ENCODE results near the gene PTPRG.

The PTPRG gene

GRCh38 chr3:61804782-61805181, 243.4 kb downstream of the PTPRG start:
- H3K27ac ChIP-seq (ENCODE audit: low read depth, low read length), result no peak overlapping the region
- H3K4me1 ChIP-seq (ENCODE audit: insufficient read depth, low read length), result peaks cover 43% of the 10 kb centered on the region
- H3K9ac ChIP-seq (ENCODE audit: low read depth, low read length), result no peak overlapping the region
- H3K4me3 ChIP-seq (ENCODE audit: low read length), result no peak overlapping the region
- no peaks in the 10 kb centered on the region for H3K27me3 ChIP-seq (ENCODE audit: insufficient read depth, low read length)
- WGBS, result 94% methylated on average over 1 of the region's 1 CpG
- no peaks in the 10 kb centered on the region for H3K9me3 ChIP-seq (ENCODE audit: insufficient read depth, low read depth, low read length)
- no peaks in the 10 kb centered on the region for H3K36me3 ChIP-seq (ENCODE audit: insufficient read depth, low read length)

- no peaks in the 10 kb centered on the region for H3K9me3 ChIP-seq (ENCODE audit: insufficient read depth, low read depth, low read length)
- no peak overlapping the region for H3K9ac ChIP-seq (ENCODE audit: low read depth, low read length)
- H3K27me3 ChIP-seq (ENCODE audit: insufficient read depth, low read length), result no peaks in the 10 kb centered on the region
- no peak overlapping the region for H3K4me3 ChIP-seq (ENCODE audit: low read length)
- H3K27ac ChIP-seq (ENCODE audit: low read depth, low read length), result no peak overlapping the region
- WGBS, result 92% methylated on average over 2 of the region's 3 CpGs
- no peaks in the 10 kb centered on the region for H3K36me3 ChIP-seq (ENCODE audit: insufficient read depth, low read length)
- peaks cover 43% of the 10 kb centered on the region for H3K4me1 ChIP-seq (ENCODE audit: insufficient read depth, low read length)
Measured at GRCh38 chr3:61805510-61806080, 244.2 kb downstream of the PTPRG start.

- no peak overlapping the region for H3K4me3 ChIP-seq (ENCODE audit: low read length)
Measured at GRCh38 chr3:61806810-61807209, 245.4 kb downstream of the PTPRG start.

GRCh38 chr3:61807865-61808276, 246.5 kb downstream of the PTPRG start:
- Histone ChIP-seq H3K4me3 (ENCODE audit: low read length) (no peak overlapping the region), H3K9ac (ENCODE audit: low read depth, low read length) (no peak overlapping the region), H3K9me3 (ENCODE audit: insufficient read depth, low read depth, low read length) (no peaks in the 10 kb centered on the region), H3K27me3 (ENCODE audit: insufficient read depth, low read length) (no peaks in the 10 kb centered on the region), H3K4me1 (ENCODE audit: insufficient read depth, low read length) (peaks cover 58% of the 10 kb centered on the region), H3K36me3 (ENCODE audit: insufficient read depth, low read length) (no peaks in the 10 kb centered on the region), H3K27ac (ENCODE audit: low read depth, low read length) (no peak overlapping the region)
- WGBS, result 58% methylated on average over 6 of the region's 6 CpGs

More at GRCh38 chr3:61806810-61807209, 245.4 kb downstream of the PTPRG start:
- Histone ChIP-seq H3K9me3 (ENCODE audit: insufficient read depth, low read depth, low read length) (no peaks in the 10 kb centered on the region), H3K27ac (ENCODE audit: low read depth, low read length) (no peak overlapping the region), H3K4me1 (ENCODE audit: insufficient read depth, low read length) (peaks cover 48% of the 10 kb centered on the region), H3K27me3 (ENCODE audit: insufficient read depth, low read length) (no peaks in the 10 kb centered on the region), H3K36me3 (ENCODE audit: insufficient read depth, low read length) (no peaks in the 10 kb centered on the region), H3K9ac (ENCODE audit: low read depth, low read length) (no peak overlapping the region)
- 100% methylated on average over 4 of the region's 4 CpGs for WGBS

GRCh38 chr3:61808526-61808925, 247.2 kb downstream of the PTPRG start:
- peaks cover 58% of the 10 kb centered on the region for H3K4me1 ChIP-seq (ENCODE audit: insufficient read depth, low read length)
- H3K9me3 ChIP-seq (ENCODE audit: insufficient read depth, low read depth, low read length), result no peaks in the 10 kb centered on the region
- H3K27ac ChIP-seq (ENCODE audit: low read depth, low read length), result no peak overlapping the region
- 87% methylated on average over 5 of the region's 5 CpGs for WGBS
- no peak overlapping the region for H3K9ac ChIP-seq (ENCODE audit: low read depth, low read length)
- no peak overlapping the region for H3K4me3 ChIP-seq (ENCODE audit: low read length)
- H3K27me3 ChIP-seq (ENCODE audit: insufficient read depth, low read length), result no peaks in the 10 kb centered on the region
- H3K36me3 ChIP-seq (ENCODE audit: insufficient read depth, low read length), result no peaks in the 10 kb centered on the region

- WGBS, result 75% methylated on average over 1 of the region's 1 CpG
- Histone ChIP-seq H3K4me1 (ENCODE audit: insufficient read depth, low read length) (peaks cover 55% of the 10 kb centered on the region), H3K9ac (ENCODE audit: low read depth, low read length) (no peak overlapping the region), H3K9me3 (ENCODE audit: insufficient read depth, low read depth, low read length) (no peaks in the 10 kb centered on the region), H3K27me3 (ENCODE audit: insufficient read depth, low read length) (no peaks in the 10 kb centered on the region), H3K4me3 (ENCODE audit: low read length) (no peak overlapping the region), H3K27ac (ENCODE audit: low read depth, low read length) (no peak overlapping the region), H3K36me3 (ENCODE audit: insufficient read depth, low read length) (no peaks in the 10 kb centered on the region)
Measured at GRCh38 chr3:61808999-61809398, 247.6 kb downstream of the PTPRG start.

GRCh38 chr3:61809879-61810278, 248.5 kb downstream of the PTPRG start:
- H3K9me3 ChIP-seq (ENCODE audit: insufficient read depth, low read depth, low read length), result no peaks in the 10 kb centered on the region
- no peaks in the 10 kb centered on the region for H3K36me3 ChIP-seq (ENCODE audit: insufficient read depth, low read length)
- H3K27ac ChIP-seq (ENCODE audit: low read depth, low read length), result no peak overlapping the region
- H3K9ac ChIP-seq (ENCODE audit: low read depth, low read length), result no peak overlapping the region
- H3K27me3 ChIP-seq (ENCODE audit: insufficient read depth, low read length), result no peaks in the 10 kb centered on the region
- H3K4me3 ChIP-seq (ENCODE audit: low read length), result no peak overlapping the region
- WGBS, result 88% methylated on average over 1 of the region's 1 CpG
- peaks cover 52% of the 10 kb centered on the region for H3K4me1 ChIP-seq (ENCODE audit: insufficient read depth, low read length)

GRCh38 chr3:61810953-61811497, 249.7 kb downstream of the PTPRG start:
- H3K9ac ChIP-seq (ENCODE audit: low read depth, low read length), result no peak overlapping the region
- no peaks in the 10 kb centered on the region for H3K9me3 ChIP-seq (ENCODE audit: insufficient read depth, low read depth, low read length)
- H3K27me3 ChIP-seq (ENCODE audit: insufficient read depth, low read length), result no peaks in the 10 kb centered on the region
- no peaks in the 10 kb centered on the region for H3K36me3 ChIP-seq (ENCODE audit: insufficient read depth, low read length)
- WGBS, result 97% methylated on average over 1 of the region's 1 CpG
- no peak overlapping the region for H3K27ac ChIP-seq (ENCODE audit: low read depth, low read length)
- H3K4me3 ChIP-seq (ENCODE audit: low read length), result no peak overlapping the region
- peaks cover 43% of the 10 kb centered on the region for H3K4me1 ChIP-seq (ENCODE audit: insufficient read depth, low read length)

GRCh38 chr3:61811652-61812051, 250.3 kb downstream of the PTPRG start:
- H3K36me3 ChIP-seq (ENCODE audit: insufficient read depth, low read length), result no peaks in the 10 kb centered on the region
- no peaks in the 10 kb centered on the region for H3K9me3 ChIP-seq (ENCODE audit: insufficient read depth, low read depth, low read length)
- no peaks in the 10 kb centered on the region for H3K27me3 ChIP-seq (ENCODE audit: insufficient read depth, low read length)
- peaks cover 43% of the 10 kb centered on the region for H3K4me1 ChIP-seq (ENCODE audit: insufficient read depth, low read length)
- H3K9ac ChIP-seq (ENCODE audit: low read depth, low read length), result no peak overlapping the region
- no peak overlapping the region for H3K4me3 ChIP-seq (ENCODE audit: low read length)
- no peak overlapping the region for H3K27ac ChIP-seq (ENCODE audit: low read depth, low read length)
- 97% methylated on average over 3 of the region's 3 CpGs for WGBS

GRCh38 chr3:61812085-61812484, 250.7 kb downstream of the PTPRG start:
- Histone ChIP-seq H3K9me3 (ENCODE audit: insufficient read depth, low read depth, low read length) (no peaks in the 10 kb centered on the region), H3K4me1 (ENCODE audit: insufficient read depth, low read length) (peaks cover 40% of the 10 kb centered on the region), H3K9ac (ENCODE audit: low read depth, low read length) (no peak overlapping the region), H3K36me3 (ENCODE audit: insufficient read depth, low read length) (no peaks in the 10 kb centered on the region), H3K4me3 (ENCODE audit: low read length) (no peak overlapping the region), H3K27ac (ENCODE audit: low read depth, low read length) (no peak overlapping the region), H3K27me3 (ENCODE audit: insufficient read depth, low read length) (no peaks in the 10 kb centered on the region)
- 88% methylated on average over 2 of the region's 4 CpGs for WGBS

- Histone ChIP-seq H3K27me3 (ENCODE audit: insufficient read depth, low read length) (no peaks in the 10 kb centered on the region), H3K4me3 (ENCODE audit: low read length) (no peak overlapping the region), H3K9me3 (ENCODE audit: insufficient read depth, low read depth, low read length) (no peaks in the 10 kb centered on the region), H3K36me3 (ENCODE audit: insufficient read depth, low read length) (no peaks in the 10 kb centered on the region), H3K4me1 (ENCODE audit: insufficient read depth, low read length) (peaks cover 36% of the 10 kb centered on the region), H3K9ac (ENCODE audit: low read depth, low read length) (no peak overlapping the region), H3K27ac (ENCODE audit: low read depth, low read length) (no peak overlapping the region)
- WGBS, result 80% methylated on average over 3 of the region's 3 CpGs
Measured at GRCh38 chr3:61812517-61812916, 251.1 kb downstream of the PTPRG start.

- Histone ChIP-seq H3K27ac (ENCODE audit: low read depth, low read length) (no peak overlapping the region), H3K4me1 (ENCODE audit: insufficient read depth, low read length) (peaks cover 25% of the 10 kb centered on the region), H3K9me3 (ENCODE audit: insufficient read depth, low read depth, low read length) (no peaks in the 10 kb centered on the region), H3K27me3 (ENCODE audit: insufficient read depth, low read length) (no peaks in the 10 kb centered on the region), H3K36me3 (ENCODE audit: insufficient read depth, low read length) (no peaks in the 10 kb centered on the region), H3K4me3 (ENCODE audit: low read length) (no peak overlapping the region), H3K9ac (ENCODE audit: low read depth, low read length) (no peak overlapping the region)
- 89% methylated on average over 3 of the region's 4 CpGs for WGBS
Measured at GRCh38 chr3:61813636-61814035, 252.3 kb downstream of the PTPRG start.

Measured in HUES64 (cell line).